GM19328 (cell line): ENCODE data around the gene TNS1.
"Not testable (repeated sequence)": the region's sequence is repeated elsewhere in the genome, so short reads cannot be mapped to it uniquely, and the experiment has no call there.

Experiments used
- ATAC-seq: cut with Tn5 transposase; IDR thresholded peaks from one replicate; pipeline ENCODE4 v1.9.1; 2021; ENCODE audit warnings: mild to moderate bottlenecking, moderate library complexity; ENCODE audit not compliant: unreplicated experiment

Gene TNS1

DNA sequence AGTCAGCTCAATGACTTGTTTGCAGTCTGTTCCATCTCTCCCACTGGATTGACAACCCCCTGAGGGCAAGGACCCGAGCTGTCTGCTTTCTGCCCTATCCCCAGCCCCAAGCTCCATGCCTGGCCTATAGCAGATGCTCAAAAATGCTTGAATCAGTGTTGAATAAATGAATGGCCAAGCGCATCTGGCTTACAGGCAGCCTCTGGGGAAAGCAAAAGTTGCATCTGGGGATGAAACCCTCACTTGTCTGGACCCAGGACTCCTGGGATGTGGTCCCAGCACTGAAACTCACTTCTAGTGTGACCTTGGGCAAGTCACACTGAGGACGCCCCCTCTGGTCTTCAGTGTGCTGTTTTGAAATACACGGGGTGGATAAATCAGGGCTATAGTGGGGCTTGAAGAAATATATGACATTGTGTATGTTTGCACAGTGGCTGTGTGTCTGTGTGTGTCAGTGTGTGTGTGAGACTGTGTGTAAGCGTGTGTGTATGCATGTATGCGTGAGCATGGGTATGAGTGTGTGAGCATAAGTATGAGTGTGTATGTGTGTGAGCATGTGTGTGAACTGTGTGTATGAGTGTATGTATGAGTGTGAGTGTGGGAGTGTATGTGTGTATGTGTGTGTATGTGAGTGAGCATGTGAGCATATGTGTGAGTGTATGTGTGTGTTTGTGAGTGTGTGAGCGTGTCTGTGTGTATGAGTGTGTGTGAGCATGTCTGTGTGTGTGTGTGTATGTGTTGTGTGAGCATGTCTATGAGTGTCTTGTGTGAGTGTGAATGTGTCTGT lies 27.8 kb upstream of the TNS1 start:
- no peak for ATAC-seq

DNA sequence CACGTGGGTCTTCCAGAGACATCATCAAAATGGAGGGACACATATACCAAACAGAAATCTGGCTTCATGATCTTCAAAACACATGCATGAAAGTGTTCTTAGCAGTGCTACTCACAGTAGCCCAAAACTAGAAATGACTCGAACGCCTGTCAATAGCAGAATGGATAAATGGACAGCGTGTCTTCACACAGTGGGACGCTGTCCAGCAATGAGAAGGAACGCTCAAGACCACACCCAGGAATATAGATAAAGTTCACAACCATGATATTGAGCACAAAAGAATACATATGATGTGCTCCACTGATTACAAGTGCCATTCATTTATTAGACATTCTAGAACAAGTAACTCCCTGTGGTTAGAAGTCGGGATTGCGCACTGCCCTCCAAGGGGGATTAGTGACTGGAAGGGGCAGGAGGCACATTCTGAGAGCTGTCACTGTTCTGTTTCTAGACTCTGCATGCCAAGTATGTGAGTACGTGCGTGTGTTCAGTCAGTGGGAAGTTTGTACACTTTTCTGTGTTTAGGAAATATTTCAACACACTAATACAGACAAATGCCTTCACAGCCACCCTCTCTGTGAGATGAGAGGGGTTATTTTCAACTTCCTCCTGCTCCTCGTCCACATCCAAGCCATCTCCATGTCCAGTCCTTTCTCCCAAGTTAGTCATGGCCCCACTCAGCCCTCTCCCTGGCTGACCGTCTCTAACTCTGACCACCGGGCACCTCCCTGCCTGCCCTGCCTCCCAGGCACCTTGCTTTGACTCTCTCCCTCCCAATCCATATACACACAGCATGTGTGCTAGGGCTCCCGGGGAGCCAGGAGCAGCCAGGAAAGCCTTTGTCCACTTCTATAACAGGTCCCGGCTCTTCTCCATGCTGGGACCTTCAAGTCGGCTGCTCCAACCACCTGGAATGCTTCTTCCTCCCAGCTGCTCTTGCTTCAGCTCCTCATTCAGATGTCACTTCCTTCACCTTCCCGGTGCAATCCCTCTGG lies 26.9 kb upstream of the TNS1 start:
- no peak for ATAC-seq

DNA sequence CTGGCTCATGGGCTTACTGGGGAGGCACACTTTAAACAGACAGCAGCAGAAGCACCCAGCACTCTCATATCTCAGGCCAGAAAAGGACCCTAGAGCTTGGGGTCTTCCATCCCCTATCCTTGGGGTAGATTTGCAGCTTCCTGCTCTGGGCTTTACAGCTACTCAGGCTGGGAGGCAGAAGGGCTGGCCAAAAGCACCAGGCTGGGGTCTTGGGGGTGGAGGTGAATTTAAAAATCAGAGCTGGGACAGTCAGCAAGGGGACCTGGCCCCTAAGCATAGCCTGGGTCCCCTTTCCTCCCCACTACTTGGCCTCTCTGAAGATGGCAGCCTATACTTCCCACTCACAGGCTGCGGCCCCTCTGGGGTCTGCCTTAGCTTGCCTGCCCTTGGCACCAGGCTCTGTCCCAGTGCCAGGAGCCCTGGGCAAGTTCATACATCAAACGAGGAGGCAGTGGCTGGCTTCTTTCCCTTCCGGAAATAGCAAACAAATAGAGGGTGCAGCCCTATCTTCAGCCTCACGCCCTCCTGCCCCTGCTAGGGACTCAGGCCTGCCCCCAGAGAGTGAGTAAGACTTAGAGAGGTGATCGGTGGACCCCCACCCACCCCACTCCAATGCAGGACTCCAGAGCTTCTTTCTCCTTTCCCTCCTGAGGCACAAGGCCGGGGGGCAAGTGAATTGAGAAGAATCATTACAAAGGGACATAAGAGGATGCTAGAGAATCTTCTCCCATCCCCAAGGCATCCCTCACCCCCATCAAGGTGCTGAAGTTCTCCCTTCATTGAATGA lies 26.0 kb upstream of the TNS1 start:
- no peak for ATAC-seq

DNA sequence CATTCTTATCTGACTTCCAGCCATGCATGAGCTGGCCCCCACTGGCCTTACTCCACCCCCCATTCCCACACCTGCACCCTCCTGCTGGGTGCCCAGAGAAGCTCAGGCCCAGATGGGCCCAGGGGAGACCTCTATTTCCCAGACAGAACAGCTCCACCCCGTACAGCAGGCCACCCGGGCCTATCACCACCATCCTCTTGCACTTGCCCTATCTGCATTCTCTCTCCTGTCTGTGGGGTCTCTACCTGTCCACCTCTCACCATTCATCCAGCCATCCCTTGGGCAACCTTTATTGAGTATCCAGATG lies 25.3 kb upstream of the TNS1 start:
- no peak for ATAC-seq

DNA sequence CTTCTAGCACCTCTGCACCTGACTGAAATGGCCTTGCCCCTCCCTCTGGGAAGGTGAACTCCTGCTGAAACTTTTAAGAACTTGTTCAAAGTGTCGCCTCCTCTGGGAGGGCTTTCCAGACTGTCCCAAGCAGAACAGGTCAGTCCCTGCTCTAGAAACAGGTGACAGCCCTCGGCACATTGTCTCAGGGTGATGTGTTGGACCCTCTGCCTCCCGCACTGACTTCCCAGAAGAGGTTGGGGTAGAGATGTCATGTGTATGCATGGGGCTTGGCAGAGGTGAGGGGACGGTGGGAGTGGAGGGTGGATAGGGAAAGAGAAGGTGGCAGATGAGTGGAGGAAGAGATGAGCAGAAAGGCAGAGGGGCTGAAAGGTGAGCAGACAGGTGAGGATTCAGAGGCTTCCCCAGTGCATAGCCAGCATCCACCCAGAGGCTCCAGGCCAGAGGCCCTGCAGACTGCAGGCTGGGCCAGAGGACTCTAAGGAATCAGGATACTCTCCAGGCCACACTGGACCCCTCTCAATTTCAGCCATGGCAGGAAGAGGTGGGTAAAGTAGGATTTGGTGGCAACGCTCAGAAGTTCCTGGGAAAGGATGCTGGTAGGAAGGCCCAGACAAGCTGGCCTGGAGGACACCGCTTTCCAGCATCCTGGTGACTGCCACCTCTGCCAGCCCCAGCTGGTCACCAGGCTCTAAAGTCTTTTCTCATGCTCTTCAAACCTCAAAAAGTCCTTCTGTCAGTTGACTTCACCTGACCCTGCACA lies 24.8 kb upstream of the TNS1 start:
- no peak for ATAC-seq

DNA sequence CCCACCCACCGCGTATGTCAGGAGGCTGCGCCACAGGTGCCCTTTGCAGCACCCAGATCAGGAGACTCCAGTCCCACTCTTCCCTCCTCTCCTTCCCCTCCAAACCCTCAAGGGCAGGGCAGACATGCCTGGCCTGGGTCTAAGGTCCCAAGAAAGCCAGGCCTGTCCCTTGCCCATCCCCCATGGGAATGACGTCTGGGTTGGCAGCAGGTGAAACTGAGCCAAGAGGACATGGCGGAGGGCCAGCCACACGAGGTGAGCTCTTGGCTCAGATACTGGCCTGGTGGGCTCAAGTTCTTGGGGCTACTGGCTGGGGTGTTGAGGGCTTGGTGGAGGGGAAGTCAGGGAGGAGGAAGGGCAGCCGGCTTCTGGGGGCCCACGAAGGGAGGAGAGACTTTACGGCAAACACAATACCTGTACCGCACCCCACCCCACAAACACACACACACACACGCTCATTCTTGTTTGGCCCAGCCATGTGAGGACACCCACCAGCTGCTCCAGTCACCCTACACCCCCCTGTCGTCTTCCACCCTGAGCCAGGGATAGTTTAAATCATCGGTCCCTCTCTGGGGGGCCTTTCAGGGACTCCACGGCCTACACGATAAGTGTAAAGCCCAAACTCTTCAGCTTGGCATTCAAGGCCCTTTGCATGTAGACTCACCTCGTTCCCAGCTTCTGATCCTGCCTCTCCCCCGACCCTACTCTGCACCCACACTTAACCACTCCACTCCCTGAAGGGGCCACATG lies 24.1 kb upstream of the TNS1 start:
- no peak for ATAC-seq

DNA sequence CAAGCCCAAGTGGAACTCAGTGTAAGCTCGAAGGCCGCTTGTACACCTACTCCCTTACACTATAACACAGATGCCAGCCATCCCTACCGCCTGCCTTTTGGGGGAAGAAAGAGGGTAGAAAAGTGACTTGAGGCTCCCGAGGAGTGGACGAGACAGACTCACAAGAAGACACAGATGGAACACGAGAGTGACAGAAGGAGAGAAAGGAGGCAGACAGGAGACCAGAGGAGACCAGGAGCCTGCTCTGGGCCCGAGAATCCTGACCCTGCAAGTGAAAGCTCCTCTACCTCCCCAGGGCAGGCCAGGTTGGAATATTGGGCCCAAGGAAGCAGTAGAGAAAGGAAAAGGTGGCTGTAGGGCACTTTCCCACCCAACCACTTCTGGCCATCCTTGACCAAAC lies 23.4 kb upstream of the TNS1 start:
- ATAC-seq = no peak

DNA sequence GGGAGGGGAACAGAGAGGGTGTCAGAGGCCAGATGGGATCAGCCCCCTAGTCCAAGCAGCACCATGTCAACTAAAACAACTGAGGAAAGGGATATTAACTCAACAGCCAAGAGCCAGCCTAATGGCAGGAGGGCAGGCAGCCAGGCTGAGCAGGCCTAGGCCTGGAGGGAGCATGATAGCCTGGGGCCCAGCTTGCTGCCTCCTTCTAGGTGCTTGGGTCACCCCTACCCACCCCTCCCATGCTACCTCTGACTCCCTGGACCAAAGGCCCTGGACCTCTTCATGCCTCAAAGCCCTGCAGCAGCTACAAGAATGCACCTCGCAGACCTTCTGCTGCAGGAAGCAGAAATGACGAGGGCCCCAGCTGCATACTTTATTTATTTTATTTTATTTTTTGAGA lies 22.1 kb upstream of the TNS1 start:
- ATAC-seq = no peak

DNA sequence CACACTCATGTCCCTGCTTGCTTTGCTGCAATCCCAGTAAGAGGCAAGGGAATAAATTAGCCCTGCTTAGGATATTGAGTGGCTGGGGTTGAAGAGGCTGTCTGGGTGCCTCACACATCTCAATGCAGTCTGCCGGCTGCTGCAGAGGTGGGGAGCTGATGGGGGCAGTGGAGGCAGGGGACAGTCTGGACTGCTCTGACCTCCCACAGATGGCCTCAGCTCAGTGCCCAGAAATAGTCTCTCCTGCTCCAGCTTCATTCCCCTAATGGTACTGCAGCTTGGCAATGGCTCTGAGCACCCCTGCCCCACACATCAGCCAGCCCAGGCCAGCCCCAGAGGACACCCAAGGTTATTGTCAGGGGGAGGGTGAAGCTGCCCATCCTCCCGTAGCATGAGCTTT lies 21.5 kb upstream of the TNS1 start:
- no peak for ATAC-seq

DNA sequence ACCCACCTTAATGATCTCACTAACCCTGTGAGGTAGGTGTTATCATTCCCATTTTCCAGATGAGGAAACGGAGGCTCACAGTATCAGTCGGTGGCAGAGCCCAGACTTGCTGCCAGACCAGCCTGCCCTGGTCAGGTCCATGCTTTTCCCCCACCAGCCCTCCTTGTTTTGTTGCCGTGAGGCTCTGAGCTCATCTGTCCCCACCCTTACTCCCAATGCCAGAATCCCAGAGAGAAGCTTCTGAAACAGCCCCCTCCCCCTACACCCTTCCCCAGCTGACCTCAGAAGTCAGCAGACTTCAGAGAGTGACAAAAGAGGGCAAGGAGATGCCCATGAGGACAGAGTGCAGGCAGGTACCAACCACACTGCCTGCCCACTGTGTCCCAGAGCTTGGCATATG lies 20.8 kb upstream of the TNS1 start:
- ATAC-seq = no peak

DNA sequence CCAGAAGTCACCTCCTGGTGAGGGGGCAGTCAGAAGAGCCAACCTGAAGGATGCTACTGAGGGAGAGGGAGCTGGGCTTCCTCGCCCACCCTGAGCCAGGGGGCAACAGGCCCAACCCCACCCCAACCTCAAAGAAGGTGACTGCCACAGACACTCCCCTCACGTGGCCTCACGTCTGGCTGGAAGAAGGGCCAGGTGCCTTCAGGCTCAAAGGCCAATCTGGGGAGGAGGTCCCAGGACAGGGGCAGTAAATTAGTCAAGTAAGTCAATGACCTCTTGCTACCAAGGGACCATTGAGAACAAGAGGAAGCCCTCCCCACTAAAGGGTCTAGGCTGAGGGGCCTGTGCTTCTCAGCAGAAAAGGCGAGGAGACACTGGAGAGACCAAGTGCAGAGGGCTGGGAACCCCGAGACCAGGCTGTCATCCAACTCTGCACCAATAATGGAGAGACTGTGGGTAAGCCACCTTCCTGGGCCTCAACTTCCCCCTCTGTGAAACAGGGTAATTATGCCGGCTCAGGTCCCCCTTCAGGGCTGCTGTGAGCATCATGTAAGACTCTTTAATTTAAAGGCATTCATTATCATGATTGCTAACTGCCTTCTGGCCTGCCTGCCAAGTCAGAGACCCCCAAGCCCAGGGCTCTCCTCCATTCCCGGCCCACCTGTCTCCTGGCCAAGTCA lies 20.2 kb upstream of the TNS1 start:
- no peak for ATAC-seq

DNA sequence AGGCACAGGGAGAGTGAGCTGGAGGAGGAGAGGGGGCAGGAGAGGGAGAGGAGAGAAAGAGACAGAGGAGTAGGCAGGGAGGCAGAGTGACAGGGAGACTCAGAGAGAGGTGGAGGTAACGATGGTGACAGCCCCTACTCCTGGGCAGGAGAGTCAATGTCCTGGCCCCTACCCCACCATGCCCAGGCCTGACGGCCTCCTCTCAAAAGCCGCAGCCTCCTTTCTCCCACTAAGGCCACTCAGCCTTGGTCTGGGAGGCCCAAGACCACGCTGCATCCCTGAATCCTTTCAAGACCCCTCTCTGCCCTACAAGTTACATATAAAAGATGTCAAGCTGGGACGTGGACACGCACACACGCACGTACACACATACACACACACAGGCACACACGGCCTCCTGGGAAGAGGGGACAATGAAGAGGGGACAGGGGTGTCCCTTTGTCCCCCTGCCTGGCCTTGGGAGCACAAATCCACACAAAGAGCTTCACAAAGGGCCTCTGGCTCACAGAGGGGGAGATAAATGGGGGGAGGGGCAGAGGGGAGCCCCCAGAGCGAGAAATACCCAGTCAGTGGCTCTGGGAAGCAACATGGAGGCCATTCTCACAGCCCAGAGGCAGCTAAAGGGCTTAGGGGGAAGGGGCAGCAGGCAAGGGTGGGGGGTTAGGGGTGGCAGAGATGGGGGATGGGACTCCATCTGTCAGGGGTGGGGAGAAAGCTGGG lies 19.5 kb upstream of the TNS1 start:
- no peak for ATAC-seq

DNA sequence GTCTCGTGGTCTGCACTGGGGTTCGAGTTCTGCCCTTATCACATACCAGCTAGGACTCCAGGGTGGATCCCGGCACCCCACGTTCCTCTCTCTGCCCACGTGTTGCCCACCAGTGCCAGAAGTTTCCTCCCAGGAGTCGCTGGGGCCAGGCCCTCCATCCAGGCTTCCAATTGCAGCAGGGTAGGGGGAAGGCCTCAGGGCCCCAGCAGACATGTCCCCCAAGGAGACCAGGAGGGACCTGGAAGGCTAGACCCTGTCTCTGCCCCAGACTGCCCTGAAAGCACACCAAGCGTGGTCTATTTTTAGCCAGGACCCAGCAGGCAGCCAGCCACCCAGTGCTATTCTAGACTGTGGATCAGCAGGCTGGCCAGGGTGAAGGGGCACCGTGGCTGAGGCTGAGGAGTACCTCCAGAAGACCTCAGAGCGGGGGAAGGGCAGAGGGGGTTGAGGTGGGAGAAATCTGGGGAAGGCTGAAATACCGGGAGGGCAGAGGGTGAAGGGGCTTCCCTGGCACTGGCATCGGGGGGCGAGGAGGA lies 18.8 kb upstream of the TNS1 start:
- ATAC-seq = no peak

DNA sequence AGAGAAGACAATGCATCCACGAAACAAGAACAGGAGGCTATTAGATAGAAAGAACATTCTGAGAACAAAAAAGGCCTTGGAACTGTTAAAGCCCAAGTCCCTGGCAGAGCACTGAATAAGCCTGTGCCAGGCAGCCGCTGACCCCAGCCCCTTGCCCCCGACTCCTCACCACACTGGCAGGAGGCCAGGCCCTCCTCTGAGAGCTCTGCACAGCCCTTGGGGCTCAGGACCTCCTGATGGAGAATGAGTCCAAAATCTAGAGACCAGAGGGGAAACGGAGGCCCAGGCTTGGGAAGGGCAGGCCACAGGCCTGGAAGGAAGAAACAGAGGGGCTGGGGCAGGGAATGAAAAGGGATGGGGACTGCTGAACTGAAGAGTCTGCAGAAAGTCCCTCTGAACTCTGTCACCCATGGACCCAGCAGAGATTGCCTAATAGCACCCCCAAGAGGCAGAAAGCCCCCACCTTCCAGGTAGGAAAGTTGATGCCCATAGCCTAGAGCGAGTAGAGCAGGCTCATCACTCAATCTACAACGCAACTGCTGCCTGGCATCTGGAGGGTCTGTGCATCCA lies 18.3 kb upstream of the TNS1 start:
- ATAC-seq = no peak

DNA sequence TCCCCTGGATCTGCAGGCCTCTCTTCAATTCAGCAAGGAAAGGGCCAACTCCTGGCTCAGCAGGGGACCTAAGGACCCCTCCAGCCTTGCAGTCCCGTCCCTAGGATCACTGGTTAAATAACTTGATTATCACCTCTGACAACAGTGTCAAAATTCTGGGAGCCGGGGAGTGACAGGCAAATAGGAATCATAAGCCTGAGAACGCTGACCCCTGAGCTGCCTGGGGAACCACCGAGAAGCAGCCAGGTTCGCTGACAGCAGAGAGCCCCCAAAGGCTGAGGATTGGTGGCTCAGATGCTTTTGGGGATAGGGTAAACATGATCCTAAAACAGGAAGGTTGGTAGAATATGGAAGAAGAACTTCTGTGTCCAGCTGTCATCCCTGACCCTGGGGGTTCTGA lies 17.5 kb upstream of the TNS1 start:
- ATAC-seq = no peak

DNA sequence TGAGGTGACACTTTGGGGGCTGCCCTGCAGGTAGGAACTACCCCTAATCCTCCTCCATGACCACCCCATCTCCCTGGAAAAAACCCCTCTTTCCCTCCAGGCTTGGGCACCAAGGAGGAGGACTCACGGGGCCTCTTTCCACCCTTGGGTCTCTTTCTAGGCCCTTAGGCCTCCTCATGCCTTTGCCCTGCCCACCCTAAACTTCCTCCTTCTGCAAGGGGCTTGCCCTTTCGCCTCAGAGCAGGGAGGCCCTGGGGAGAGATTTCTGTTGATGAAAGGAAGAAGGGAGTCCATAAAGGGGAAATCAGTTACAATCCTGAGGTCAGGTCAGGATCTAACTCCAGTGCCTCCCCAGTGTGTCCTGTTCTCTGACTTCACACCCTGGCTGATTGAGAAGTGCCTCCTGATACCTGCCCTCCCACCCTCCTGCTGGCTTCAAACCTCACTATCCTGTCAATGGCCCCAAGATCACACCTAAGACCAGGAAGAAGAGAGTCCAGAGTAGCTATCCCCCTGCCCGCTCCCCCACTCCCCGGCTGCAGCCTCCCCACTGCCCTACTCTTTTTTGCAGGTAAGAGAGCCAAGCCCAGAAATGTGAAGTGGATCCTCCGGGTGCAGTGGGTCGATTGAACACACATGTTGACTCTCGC lies 16.7 kb upstream of the TNS1 start:
- no peak for ATAC-seq

DNA sequence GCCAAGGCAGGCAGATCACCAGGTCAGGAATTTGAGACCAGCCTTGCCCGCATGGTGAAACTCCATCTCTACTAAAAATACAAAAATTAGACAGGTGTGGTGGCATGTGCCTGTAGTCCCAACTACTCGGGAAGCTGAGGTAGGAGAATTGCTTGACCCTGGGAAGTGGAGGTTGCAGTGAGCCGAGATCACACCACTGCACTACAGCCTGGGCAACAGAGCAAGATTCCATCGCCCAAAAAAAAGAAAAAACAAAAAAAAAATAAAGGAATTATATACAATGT lies 16.0 kb upstream of the TNS1 start:
- not testable (repeated sequence) for ATAC-seq
